Caco-2 (cell line): Measurements from ENCODE around the gene IKZF1. TPM values are rescaled to one million over a fixed set of nuclear protein-coding genes. Genes with fewer than 3 reads are reported as not detected.

Experiments used
- BruUV-seq: library from RNA; stranded (reverse); fragments of 400-500 nt; replicated peaks from 2 replicates; lab custom pipeline; 2021; lab: Mats Ljungman, UMichigan
- CTCF ChIA-PET: fragments of 300-600 bp; sonication (Branson Sonifier 250); formaldehyde crosslinking; loops from one replicate; lab custom pipeline; 2022; ENCODE audit warnings: antibody characterized with exemption; lab: Charles Lee
- POLR2A ChIA-PET: fragments of 300-600 bp; sonication (Branson Sonifier 250); formaldehyde crosslinking; loops from one replicate; lab custom pipeline; 2022; ENCODE audit warnings: antibody characterized with exemption; lab: Charles Lee
- DNase-seq, 2 experiments: peaks; one replicate each; pipeline versions ENCODE4 v3.0.0 to v3.0.0-alpha.2; 2020 to 2022
- H3K27me3 ChIP-seq: replicated peaks from 2 replicates; pipeline ENCODE4 v1.6.0; 2011; ENCODE audit warnings: low read length; ENCODE audit not compliant: control insufficient read depth, insufficient read depth
- H3K36me3 ChIP-seq: 2 replicates; pipeline ENCODE4 v1.5.1; 2011; ENCODE audit warnings: low read length; ENCODE audit not compliant: control insufficient read depth, insufficient read depth
- H3K4me1 ChIP-seq: fragments of 250-450 bp; sonication (Bioruptor Pico); 2 replicates; pipeline ENCODE4 v1.5.1; 2020; ENCODE audit warnings: mild to moderate bottlenecking
- H3K4me3 ChIP-seq: 2 replicates; pipeline ENCODE4 v1.5.1; 2011; ENCODE audit warnings: low read depth, mild to moderate bottlenecking, control low read depth, low read length
- H3K9me3 ChIP-seq: fragments of 250-450 bp; sonication (Bioruptor Pico); 2 replicates; pipeline ENCODE4 v1.5.1; 2020; ENCODE audit warnings: mild to moderate bottlenecking, moderate library complexity
- H3K27ac Mint-ChIP-seq: one replicate; pipeline ENCODE4 v1.8.0; 2022; ENCODE audit warnings: mixed read lengths; ENCODE audit not compliant: unreplicated experiment
- H3K27me3 Mint-ChIP-seq: one replicate; pipeline ENCODE4 v1.8.0; 2022; ENCODE audit warnings: mixed read lengths; ENCODE audit not compliant: insufficient read depth, unreplicated experiment
- H3K36me3 Mint-ChIP-seq: one replicate; pipeline ENCODE4 v1.8.0; 2022; ENCODE audit warnings: mild to moderate bottlenecking, mixed read lengths; ENCODE audit not compliant: insufficient read depth, unreplicated experiment
- H3K4me1 Mint-ChIP-seq: one replicate; pipeline ENCODE4 v1.8.0; 2022; ENCODE audit warnings: low read depth, mixed read lengths; ENCODE audit not compliant: unreplicated experiment
- H3K4me3 Mint-ChIP-seq: one replicate; pipeline ENCODE4 v1.8.0; 2022; ENCODE audit warnings: mild to moderate bottlenecking, moderate library complexity, mixed read lengths; ENCODE audit not compliant: unreplicated experiment
- H3K9me3 Mint-ChIP-seq: one replicate; pipeline ENCODE4 v1.8.0; 2022; ENCODE audit warnings: mixed read lengths; ENCODE audit not compliant: unreplicated experiment
- intact Hi-C: fragments of 100-400 bp; cut with micrococcal nuclease; formaldehyde crosslinking; loops from one replicate; pipeline ENCODE4 v1.10.0; 2022; ENCODE audit not compliant: unreplicated experiment
- total RNA-seq: library from RNA; stranded (reverse); gene quantifications from 2 replicates; pipeline ENCODE4 v1.2.3, GENCODE V29; 2022
- TF ChIP-seq, protein P1 (sequence below), 2 experiments: fragments of 200-600 bp in 1 of 2; IDR thresholded peaks; 1 replicate in 1 of 2; 2 replicates in 1 of 2; pipeline versions ENCODE4 v1.5.1 to v1.8.0; 2011 to 2022; ENCODE audit warnings: antibody characterized with exemption in 1 of 2, control low read depth in 1 of 2, inconsistent platforms in 1 of 2, low read depth in 1 of 2, low read length in 1 of 2, mild to moderate bottlenecking in 1 of 2, moderate library complexity in 1 of 2; ENCODE audit not compliant: insufficient read depth in 1 of 2, severe bottlenecking in 1 of 2, unreplicated experiment in 1 of 2

The IKZF1 gene
- total RNA-seq, 1 experiment from 2014 or later: not detected

DNA sequence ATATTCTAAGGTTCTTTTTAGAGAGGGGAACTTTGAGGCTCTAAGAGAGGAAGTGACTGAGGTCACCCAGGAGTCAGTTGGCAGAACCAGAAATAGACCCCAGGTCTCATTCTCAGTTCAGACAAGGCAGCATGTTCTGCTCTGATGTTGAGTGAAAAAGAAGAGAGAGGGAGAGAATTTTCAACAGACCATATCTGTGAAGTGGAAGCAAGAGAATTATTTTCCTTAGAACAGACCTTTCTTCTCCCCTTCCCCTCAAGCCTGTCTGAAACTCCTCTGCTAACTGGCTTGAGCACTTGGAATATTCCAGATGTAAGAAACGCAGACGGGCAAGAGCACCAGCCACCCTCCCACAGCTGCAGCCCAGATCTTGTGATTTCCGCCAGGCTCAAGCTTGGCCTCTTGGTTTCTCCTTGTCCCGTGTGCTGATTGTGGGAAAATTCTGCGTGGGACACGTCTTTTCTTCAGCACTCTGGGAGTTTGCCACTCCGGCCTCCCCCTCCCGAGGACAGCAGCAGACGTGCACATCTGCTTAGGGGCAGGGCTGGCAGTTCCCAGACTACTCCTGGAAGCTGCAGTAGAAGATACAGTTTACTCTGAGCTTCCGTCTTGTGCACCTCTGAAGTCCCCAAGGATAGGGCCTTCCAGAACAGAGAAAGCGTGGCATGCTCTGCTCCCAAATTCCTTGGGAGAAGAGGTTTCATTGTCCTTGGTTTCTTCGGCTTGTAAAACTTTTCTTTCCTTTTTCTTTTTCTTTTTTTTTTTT, 22.7 kb upstream of the IKZF1 start:
- Mint-ChIP-seq H3K9me3 (no peaks in the 10 kb centered on the region), H3K27me3 (peaks cover 35% of the 10 kb centered on the region), H3K27ac (no peak overlapping the region), H3K36me3 (no peaks in the 10 kb centered on the region), H3K4me1 (no peaks in the 10 kb centered on the region), H3K4me3 (no peak overlapping the region)
- DNase-seq: no peak
- BruUV-seq: no TSS peak
- Histone ChIP-seq H3K4me1 (no peaks in the 10 kb centered on the region), H3K4me3 (no peak overlapping the region), H3K27me3 (no peaks in the 10 kb centered on the region; the same call in 1 of the 2 replicates), H3K36me3 (no peaks in the 10 kb centered on the region), H3K9me3 (no peaks in the 10 kb centered on the region)
- intact Hi-C loops: no loop called here
- CTCF ChIA-PET: no interaction called here
- POLR2A ChIA-PET: no interaction called here
- TF ChIP-seq, protein P1, sequence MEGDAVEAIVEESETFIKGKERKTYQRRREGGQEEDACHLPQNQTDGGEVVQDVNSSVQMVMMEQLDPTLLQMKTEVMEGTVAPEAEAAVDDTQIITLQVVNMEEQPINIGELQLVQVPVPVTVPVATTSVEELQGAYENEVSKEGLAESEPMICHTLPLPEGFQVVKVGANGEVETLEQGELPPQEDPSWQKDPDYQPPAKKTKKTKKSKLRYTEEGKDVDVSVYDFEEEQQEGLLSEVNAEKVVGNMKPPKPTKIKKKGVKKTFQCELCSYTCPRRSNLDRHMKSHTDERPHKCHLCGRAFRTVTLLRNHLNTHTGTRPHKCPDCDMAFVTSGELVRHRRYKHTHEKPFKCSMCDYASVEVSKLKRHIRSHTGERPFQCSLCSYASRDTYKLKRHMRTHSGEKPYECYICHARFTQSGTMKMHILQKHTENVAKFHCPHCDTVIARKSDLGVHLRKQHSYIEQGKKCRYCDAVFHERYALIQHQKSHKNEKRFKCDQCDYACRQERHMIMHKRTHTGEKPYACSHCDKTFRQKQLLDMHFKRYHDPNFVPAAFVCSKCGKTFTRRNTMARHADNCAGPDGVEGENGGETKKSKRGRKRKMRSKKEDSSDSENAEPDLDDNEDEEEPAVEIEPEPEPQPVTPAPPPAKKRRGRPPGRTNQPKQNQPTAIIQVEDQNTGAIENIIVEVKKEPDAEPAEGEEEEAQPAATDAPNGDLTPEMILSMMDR (IDR thresholded peaks at IDR 0.05; ENCODE audit: insufficient read depth in 1 of 2, low read depth in 1 of 2, low read length in 1 of 2, severe bottlenecking in 1 of 2, unreplicated experiment in 1 of 2): no peak

DNA sequence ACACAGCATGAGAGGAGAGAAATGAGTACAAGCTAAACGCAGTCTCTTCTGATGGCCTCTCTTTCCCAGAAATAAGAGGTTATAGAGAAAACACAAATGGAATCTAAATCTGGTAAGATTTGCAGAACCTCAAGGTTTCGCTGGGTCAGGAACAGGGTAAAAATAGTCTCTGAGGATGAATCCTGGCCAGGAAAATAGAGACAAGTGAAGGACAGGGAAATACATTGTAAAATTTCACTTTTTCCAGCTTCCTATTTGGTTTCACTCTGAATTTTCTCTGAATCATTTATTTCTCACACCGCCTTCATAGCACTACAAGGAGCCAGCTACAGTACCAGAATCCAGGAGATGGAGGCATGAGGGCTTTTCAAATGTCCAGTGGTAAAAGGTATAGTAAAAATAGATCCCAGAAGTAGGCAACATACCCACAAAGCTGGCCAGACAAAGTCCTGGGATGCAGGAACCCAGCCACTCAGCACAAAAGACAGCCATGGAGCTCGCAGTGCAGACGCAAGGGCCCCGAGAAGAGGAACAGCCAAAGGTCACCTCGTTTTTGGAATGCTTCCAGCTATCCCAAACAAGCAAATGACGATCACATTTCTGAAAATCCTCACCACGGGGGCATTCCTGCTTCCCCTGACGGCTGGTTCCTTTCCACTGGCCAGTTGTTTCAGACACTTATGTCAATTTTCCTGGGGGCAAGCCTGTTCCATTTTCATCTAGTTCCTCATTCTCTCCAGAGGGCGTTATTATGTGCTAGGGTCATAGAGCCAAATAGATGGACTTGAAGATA, 21.5 kb upstream of the IKZF1 start:
- peaks cover 29% of the 10 kb centered on the region for H3K27me3 Mint-ChIP-seq
- intact Hi-C loops: no loop called here

DNA sequence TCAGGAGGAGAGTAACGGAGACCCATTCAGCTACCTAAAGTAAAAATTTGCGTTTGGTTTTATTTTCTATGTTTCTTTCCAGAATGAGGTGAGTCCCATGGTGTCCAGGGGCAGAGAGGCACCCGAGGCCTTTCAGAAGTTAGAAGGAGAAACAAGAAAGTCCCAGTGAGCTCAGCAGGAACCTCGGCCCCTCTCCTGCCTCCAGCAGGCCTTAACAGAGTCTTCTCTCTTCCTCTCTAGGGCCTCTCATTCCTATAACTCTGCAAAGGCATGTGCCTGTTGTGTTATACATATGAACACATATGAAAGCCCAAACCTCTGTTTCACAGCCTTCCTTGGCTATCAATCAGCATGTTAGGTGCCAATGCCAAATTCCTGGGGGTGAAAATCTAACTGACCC, 20.8 kb upstream of the IKZF1 start:
- no TSS peak for BruUV-seq
- Mint-ChIP-seq H3K27me3 (peaks cover 29% of the 10 kb centered on the region), H3K4me1 (no peaks in the 10 kb centered on the region), H3K27ac (no peak overlapping the region), H3K9me3 (no peaks in the 10 kb centered on the region), H3K36me3 (no peaks in the 10 kb centered on the region), H3K4me3 (no peak overlapping the region)
- ChIA-PET POLR2A (no interaction called here), CTCF (no interaction called here)
- H3K36me3 ChIP-seq: no peaks in the 10 kb centered on the region
- no peak for DNase-seq
- H3K4me1 ChIP-seq: no peaks in the 10 kb centered on the region
- TF ChIP-seq, protein P1 (IDR thresholded peaks at IDR 0.05; ENCODE audit: insufficient read depth in 1 of 2, low read depth in 1 of 2, low read length in 1 of 2, severe bottlenecking in 1 of 2, unreplicated experiment in 1 of 2): no peak
- 0 out of 2 replicates have a peak, but pooled peaks cover 3% of the 10 kb centered on the region for H3K9me3 ChIP-seq
- H3K27me3 ChIP-seq: no peaks in the 10 kb centered on the region; the same call in 1 of the 2 replicates
- intact Hi-C loops: no loop called here
- no peak overlapping the region for H3K4me3 ChIP-seq

More for the DNA sequence above, 21.5 kb upstream of the IKZF1 start:
- no peak overlapping the region for H3K4me3 Mint-ChIP-seq
- H3K36me3 ChIP-seq: no peaks in the 10 kb centered on the region
- ChIA-PET POLR2A (no interaction called here), CTCF (no interaction called here)
- TF ChIP-seq, protein P1 (IDR thresholded peaks at IDR 0.05; ENCODE audit: insufficient read depth in 1 of 2, low read depth in 1 of 2, low read length in 1 of 2, severe bottlenecking in 1 of 2, unreplicated experiment in 1 of 2): no peak
- BruUV-seq: no TSS peak
- 0 out of 2 replicates have a peak, but pooled peaks cover 3% of the 10 kb centered on the region for H3K9me3 ChIP-seq
- H3K27me3 ChIP-seq: no peaks in the 10 kb centered on the region; the same call in 1 of the 2 replicates
- H3K27ac Mint-ChIP-seq: no peak overlapping the region
- H3K36me3 Mint-ChIP-seq: no peaks in the 10 kb centered on the region
- no peak overlapping the region for H3K4me3 ChIP-seq
- H3K9me3 Mint-ChIP-seq: no peaks in the 10 kb centered on the region
- no peak for DNase-seq
- no peaks in the 10 kb centered on the region for H3K4me1 Mint-ChIP-seq
- no peaks in the 10 kb centered on the region for H3K4me1 ChIP-seq
